H9 (cell line): ENCODE data around the gene RALGPS2. TPM values are rescaled to one million over a fixed set of nuclear protein-coding genes. Genes with fewer than 3 reads are reported as not detected.

Experiments
- DNase-seq: peaks from one replicate; pipeline ENCODE4 v3.0.0-alpha.2; 2017
- H2AFZ ChIP-seq: one replicate; pipeline ENCODE4 v1.6.1; 2013; ENCODE audit warnings: mild to moderate bottlenecking, low read length, control low read depth, moderate library complexity
- H2AK5ac ChIP-seq: 2 replicates; pipeline ENCODE4 v1.6.1; 2013; ENCODE audit warnings: low read length, control low read depth, mixed read lengths; ENCODE audit not compliant: insufficient read length
- H2BK120ac ChIP-seq: one replicate; pipeline ENCODE4 v1.6.1; 2013; ENCODE audit warnings: low read depth, mild to moderate bottlenecking, low read length, control low read depth, inconsistent platforms; ENCODE audit not compliant: poor library complexity, severe bottlenecking
- H2BK12ac ChIP-seq: 2 replicates; pipeline ENCODE4 v1.6.1; 2013; ENCODE audit warnings: low read length, control low read depth, mixed read lengths, low read depth; ENCODE audit not compliant: insufficient read length
- H2BK15ac ChIP-seq: 2 replicates; pipeline ENCODE4 v1.6.1; 2013; ENCODE audit warnings: low read depth, low read length, control low read depth
- H2BK20ac ChIP-seq: one replicate; pipeline ENCODE4 v1.6.1; 2013; ENCODE audit warnings: low read depth, mild to moderate bottlenecking, low read length, control low read depth, inconsistent platforms; ENCODE audit not compliant: poor library complexity, severe bottlenecking
- H2BK5ac ChIP-seq: 2 replicates; pipeline ENCODE4 v1.6.1; 2013; ENCODE audit warnings: low read length, control low read depth, mixed read lengths; ENCODE audit not compliant: insufficient read length
- H3K14ac ChIP-seq: 2 replicates; pipeline ENCODE4 v1.6.1; 2013; ENCODE audit warnings: low read length, control low read depth; ENCODE audit not compliant: insufficient read depth
- H3K18ac ChIP-seq: 2 replicates; pipeline ENCODE4 v1.6.1; 2013; ENCODE audit warnings: low read depth, mild to moderate bottlenecking, mixed read lengths, low read length, control low read depth; ENCODE audit not compliant: insufficient read length
- H3K23ac ChIP-seq: 2 replicates; pipeline ENCODE4 v1.6.1; 2013; ENCODE audit warnings: low read length, control low read depth, mixed read lengths, low read depth; ENCODE audit not compliant: insufficient read length
- H3K23me2 ChIP-seq: 2 replicates; pipeline ENCODE4 v1.6.1; 2013; ENCODE audit warnings: low read depth, mild to moderate bottlenecking, mixed read lengths, low read length, control low read depth; ENCODE audit not compliant: insufficient read length, poor library complexity, severe bottlenecking
- H3K27ac ChIP-seq: 2 replicates; pipeline ENCODE4 v1.5.1; 2013; ENCODE audit warnings: low read length, control low read depth, mixed read lengths, low read depth; ENCODE audit not compliant: insufficient read length
- H3K27me3 ChIP-seq: 2 replicates; pipeline ENCODE4 v1.6.1; 2013; ENCODE audit warnings: low read length, control low read depth, inconsistent platforms; ENCODE audit not compliant: insufficient read depth
- H3K4ac ChIP-seq: 2 replicates; pipeline ENCODE4 v1.6.1; 2013; ENCODE audit warnings: low read depth, mild to moderate bottlenecking, control low read depth, inconsistent platforms, low read length, moderate library complexity
- H3K4me1 ChIP-seq: 2 replicates; pipeline ENCODE4 v1.6.1; 2013; ENCODE audit warnings: low read length, control low read depth, inconsistent platforms; ENCODE audit not compliant: insufficient read depth
- H3K4me2 ChIP-seq: 2 replicates; pipeline ENCODE4 v1.6.1; 2013; ENCODE audit warnings: low read length, control low read depth, mixed read lengths; ENCODE audit not compliant: insufficient read length, insufficient read depth
- H3K56ac ChIP-seq: 2 replicates; pipeline ENCODE4 v1.6.1; 2013; ENCODE audit warnings: low read depth, mild to moderate bottlenecking, mixed read lengths, low read length, control low read depth; ENCODE audit not compliant: insufficient read length
- H3K79me1 ChIP-seq: 2 replicates; pipeline ENCODE4 v1.6.1; 2013; ENCODE audit warnings: low read depth, mild to moderate bottlenecking, moderate library complexity, low read length, control low read depth, inconsistent platforms; ENCODE audit not compliant: insufficient read depth, poor library complexity, severe bottlenecking
- H3K79me2 ChIP-seq: 2 replicates; pipeline ENCODE4 v1.6.1; 2013; ENCODE audit warnings: low read length, control low read depth, inconsistent platforms; ENCODE audit not compliant: insufficient read depth
- H3K9ac ChIP-seq: 2 replicates; pipeline ENCODE4 v1.6.1; 2013; ENCODE audit warnings: low read length, control low read depth, mixed read lengths; ENCODE audit not compliant: insufficient read length; ENCODE audit errors: extremely low read depth
- H3K9me3 ChIP-seq: one replicate; pipeline ENCODE4 v1.6.1; 2013; ENCODE audit warnings: low read depth, low read length, inconsistent platforms; ENCODE audit not compliant: control insufficient read depth
- H3T11ph ChIP-seq: one replicate; pipeline ENCODE4 v1.6.1; 2013; ENCODE audit warnings: mild to moderate bottlenecking, low read length, control low read depth, inconsistent platforms
- H4K20me1 ChIP-seq: one replicate; pipeline ENCODE4 v1.6.1; 2013; ENCODE audit not compliant: control insufficient read depth, insufficient read length, insufficient read depth
- H4K5ac ChIP-seq: 2 replicates; pipeline ENCODE4 v1.6.1; 2013; ENCODE audit warnings: low read depth, mild to moderate bottlenecking, mixed read lengths, low read length, control low read depth; ENCODE audit not compliant: insufficient read length
- H4K8ac ChIP-seq: replicated peaks from 2 replicates; pipeline ENCODE4 v1.6.1; 2013; ENCODE audit warnings: low read length, control low read depth, mixed read lengths, low read depth; ENCODE audit not compliant: insufficient read length
- H4K91ac ChIP-seq: 2 replicates; pipeline ENCODE4 v1.6.1; 2013; ENCODE audit warnings: low read depth, mild to moderate bottlenecking, moderate library complexity, mixed read lengths, low read length, control low read depth; ENCODE audit not compliant: insufficient read length
- H3K27ac Mint-ChIP-seq, 3 experiments: 2 replicates in 2 of 3; 3 replicates in 1 of 3; pipeline ENCODE4 v1.8.0; 2020 to 2021; ENCODE audit warnings: mixed read lengths in 3 of 3, mild to moderate bottlenecking in 1 of 3, moderate library complexity in 1 of 3
- H3K27me3 Mint-ChIP-seq: 2 replicates; pipeline ENCODE4 v1.8.0; 2021; ENCODE audit warnings: low read depth, mild to moderate bottlenecking, moderate library complexity, mixed read lengths
- H3K36me3 Mint-ChIP-seq, 3 experiments: 2 replicates in 2 of 3; 3 replicates in 1 of 3; pipeline ENCODE4 v1.8.0; 2020 to 2021; ENCODE audit warnings: low read depth in 3 of 3, mixed read lengths in 3 of 3; ENCODE audit not compliant: insufficient read depth in 1 of 3
- H3K4me1 Mint-ChIP-seq, 2 experiments: 2 replicates each; pipeline ENCODE4 v1.8.0; 2020; ENCODE audit warnings: mixed read lengths in 2 of 2
- H3K4me3 Mint-ChIP-seq, 2 experiments: 2 replicates in 1 of 2; 3 replicates in 1 of 2; pipeline ENCODE4 v1.8.0; 2020 to 2021; ENCODE audit warnings: mild to moderate bottlenecking in 2 of 2, mixed read lengths in 2 of 2, moderate library complexity in 1 of 2
- H3K9me3 Mint-ChIP-seq, 2 experiments: 2 replicates in 1 of 2; 3 replicates in 1 of 2; pipeline ENCODE4 v1.8.0; 2020; ENCODE audit warnings: mild to moderate bottlenecking in 2 of 2, mixed read lengths in 2 of 2, moderate library complexity in 1 of 2
- CTCF ChIP-seq: fragments of 200-600 bp; sonication (generic); conservative IDR thresholded peaks from 3 replicates; pipeline ENCODE4 v1.8.0; 2021; ENCODE audit warnings: antibody characterized with exemption, mild to moderate bottlenecking
- WGBS: extraction: QIAGEN DNeasy Blood & Tissue Kit; methylation state at CpG from one replicate; pipeline ENCODE4 v1.1.7; 2013; ENCODE audit warnings: missing lambda C conversion rate, low lambda C conversion rate, mixed read lengths; ENCODE audit not compliant: insufficient read length; ENCODE audit errors: extremely low coverage; 5-methylcytosine and 5-hydroxymethylcytosine counted together
- total RNA-seq: library from RNA; stranded (reverse); gene quantifications from 2 replicates; pipeline ENCODE4 v1.2.1, GENCODE V29; 2021

RALGPS2 gene
- total RNA-seq, 1 experiment from 2014 or later, result 32.6 TPM

GRCh38 chr1:178825167-178825566 lies 100.1 kb downstream of the RALGPS2 start:
- H4K91ac ChIP-seq, result no peak overlapping the region
- Mint-ChIP-seq H3K9me3 (peaks cover 14 to 15% of the 10 kb centered on the region in 2 experiments; a peak in 4 of 5 replicates), H3K4me3 (no peak overlapping the region), H3K36me3 (peaks cover 17 to 42% (median 19%) of the 10 kb centered on the region in 3 experiments), H3K27ac (no peak overlapping the region), H3K4me1 (no peaks in the 10 kb centered on the region), H3K27me3 (no peaks in the 10 kb centered on the region)
- H2BK120ac ChIP-seq, result no peak overlapping the region
- no peak overlapping the region for H3K4me2 ChIP-seq
- no CpG with 5 or more reads among the region's 2 CpGs for WGBS
- H2BK12ac ChIP-seq, result no peak overlapping the region
- H3K18ac ChIP-seq, result no peak overlapping the region
- H2BK5ac ChIP-seq, result no peak overlapping the region
- no peak overlapping the region for H3K56ac ChIP-seq
- no peaks in the 10 kb centered on the region for H4K20me1 ChIP-seq
- H3K23me2 ChIP-seq, result no peaks in the 10 kb centered on the region
- no peak overlapping the region for H3K4ac ChIP-seq
- H3T11ph ChIP-seq, result no peak overlapping the region
- H3K14ac ChIP-seq, result no peak overlapping the region
- no peak overlapping the region for H3K27ac ChIP-seq
- H3K79me2 ChIP-seq, result no peaks in the 10 kb centered on the region
- H3K23ac ChIP-seq, result no peak overlapping the region
- H2BK20ac ChIP-seq, result no peak overlapping the region
- H3K9me3 ChIP-seq, result no peaks in the 10 kb centered on the region
- H4K8ac ChIP-seq, result no peak overlapping the region
- no peaks in the 10 kb centered on the region for H3K4me1 ChIP-seq
- no peak overlapping the region for H2AK5ac ChIP-seq
- TF ChIP-seq CTCF, result no peak
- no peak overlapping the region for H3K9ac ChIP-seq
- no peaks in the 10 kb centered on the region for H3K79me1 ChIP-seq
- H2AFZ ChIP-seq, result no peak overlapping the region
- H2BK15ac ChIP-seq, result no peak overlapping the region
- no peak overlapping the region for H4K5ac ChIP-seq
- H3K27me3 ChIP-seq, result no peaks in the 10 kb centered on the region
- no peak for DNase-seq
